Vagina (tissue), 2 donors: ENCODE measurements around the gene SPTBN1. TPM values are rescaled to one million over a fixed set of nuclear protein-coding genes. Genes with fewer than 3 reads are reported as not detected.

Source experiments
- DNase-seq, 2 donors: peaks; one replicate each; pipeline ENCODE4 v3.0.0-alpha.2; 2017; ENCODE audit errors: extremely low spot score in 2 of 2
- H3K27ac ChIP-seq: fragments of 200-600 bp; sonication (generic); one replicate; pipeline ENCODE4 v1.5.1; 2019
- H3K27me3 ChIP-seq: fragments of 200-600 bp; sonication (generic); one replicate; pipeline ENCODE4 v1.5.1; 2019
- H3K36me3 ChIP-seq, 2 donors: fragments of 200-600 bp; sonication (generic); one replicate each; pipeline ENCODE4 v1.5.1; 2017 to 2019
- H3K4me1 ChIP-seq: fragments of 200-600 bp; sonication (generic); one replicate; pipeline ENCODE4 v1.5.1; 2019
- H3K4me3 ChIP-seq, 2 donors: fragments of 200-600 bp; sonication (generic); 1 replicate in 1 of 2; 2 replicates in 1 of 2; pipeline ENCODE4 v1.5.1; 2016 to 2019
- H3K9me3 ChIP-seq: fragments of 200-600 bp; sonication (generic); one replicate; pipeline ENCODE4 v1.5.1; 2019
- CTCF ChIP-seq, 3 experiments: fragments of 450-650 bp in 2 of 3; fragments of 200-600 bp in 1 of 3; sonication (generic) in 1 of 3; IDR thresholded peaks; one replicate each; pipeline ENCODE4 v1.5.1; 2017 to 2019; ENCODE audit warnings: antibody characterized with exemption in 3 of 3, mild to moderate bottlenecking in 2 of 3, moderate library complexity in 2 of 3
- POLR2A ChIP-seq, 2 donors: fragments of 450-650 bp; IDR thresholded peaks; one replicate each; pipeline ENCODE4 v1.6.1; 2017; ENCODE audit warnings: antibody characterized with exemption in 2 of 2, mild to moderate bottlenecking in 2 of 2, moderate library complexity in 2 of 2
- POLR2AphosphoS5 ChIP-seq, 2 donors: sonication (generic); formaldehyde crosslinking; IDR thresholded peaks; one replicate each; pipeline ENCODE4 v1.9.0; 2017; ENCODE audit warnings: antibody characterized with exemption in 2 of 2, mild to moderate bottlenecking in 2 of 2, low read depth in 1 of 2; ENCODE audit not compliant: insufficient read depth in 1 of 2
- intact Hi-C: fragments of 100-400 bp; cut with DNase I; formaldehyde crosslinking; loops from one replicate; pipeline ENCODE4 v1.15.1; 2023
- total RNA-seq: library from RNA; depleted of rRNA; stranded (reverse); fragments of >200 nt; gene quantifications from one replicate; pipeline ENCODE4 v1.2.3, GENCODE V29; 2016

Gene SPTBN1
- total RNA-seq, 1 donor from 2014 or later = 278 TPM

- H3K4me3 ChIP-seq = no peak overlapping the region
- no peak overlapping the region for H3K27ac ChIP-seq
- peaks cover 0 to 36% of the 10 kb centered on the region in 2 donors for H3K36me3 ChIP-seq
- TF ChIP-seq POLR2AphosphoS5 (IDR thresholded peaks at IDR 0.05; ENCODE audit: insufficient read depth in 1 of 2, low read depth in 1 of 2) (no peak), POLR2A (IDR thresholded peaks at IDR 0.05) (no peak), CTCF (IDR thresholded peaks at IDR 0.05) (no peak)
- no peak for DNase-seq
- H3K9me3 ChIP-seq = no peaks in the 10 kb centered on the region
- H3K27me3 ChIP-seq = no peaks in the 10 kb centered on the region
- H3K4me1 ChIP-seq = peaks cover 40% of the 10 kb centered on the region
- intact Hi-C loops = no loop called here
Measured at GRCh38 chr2:54617409-54617808, 161.3 kb downstream of the SPTBN1 start.

GRCh38 chr2:54618646-54619565, 162.8 kb downstream of the SPTBN1 start:
- H3K4me1 ChIP-seq = peaks cover 31% of the 10 kb centered on the region
- H3K36me3 ChIP-seq = peaks cover 0 to 47% of the 10 kb centered on the region in 2 donors
- H3K9me3 ChIP-seq = no peaks in the 10 kb centered on the region
- intact Hi-C loops = no loop called here
- no peak for DNase-seq
- peak overlapping the region; percentile 17 for H3K27ac ChIP-seq
- no peak overlapping the region for H3K4me3 ChIP-seq
- TF ChIP-seq POLR2A (IDR thresholded peaks at IDR 0.05) = no peak
- peak in 1 of 2 donors; percentile 57 for TF ChIP-seq POLR2AphosphoS5 (IDR thresholded peaks at IDR 0.05; ENCODE audit: insufficient read depth in 1 of 2, low read depth in 1 of 2)
- no peaks in the 10 kb centered on the region for H3K27me3 ChIP-seq

- Histone ChIP-seq H3K27me3 (no peaks in the 10 kb centered on the region), H3K27ac (peak overlapping the region; percentile 33), H3K36me3 (peaks cover 0 to 48% of the 10 kb centered on the region in 2 donors), H3K4me1 (peaks cover 24% of the 10 kb centered on the region), H3K4me3 (no peak overlapping the region), H3K9me3 (no peaks in the 10 kb centered on the region)
- TF ChIP-seq POLR2A (IDR thresholded peaks at IDR 0.05) (no peak), CTCF (IDR thresholded peaks at IDR 0.05) (no peak), POLR2AphosphoS5 (IDR thresholded peaks at IDR 0.05; ENCODE audit: insufficient read depth in 1 of 2, low read depth in 1 of 2) (no peak)
- DNase-seq = no peak
- intact Hi-C loops = no loop called here
Measured at GRCh38 chr2:54619660-54620231, 163.6 kb downstream of the SPTBN1 start.

- intact Hi-C loops = no loop called here
- H3K9me3 ChIP-seq = no peaks in the 10 kb centered on the region
- no peak for DNase-seq
- peaks cover 24% of the 10 kb centered on the region for H3K4me1 ChIP-seq
- no peaks in the 10 kb centered on the region for H3K27me3 ChIP-seq
- TF ChIP-seq POLR2A (IDR thresholded peaks at IDR 0.05) (no peak), CTCF (IDR thresholded peaks at IDR 0.05) (no peak)
- no peak overlapping the region for H3K4me3 ChIP-seq
- peaks cover 0 to 56% of the 10 kb centered on the region in 2 donors for H3K36me3 ChIP-seq
- no peak overlapping the region for H3K27ac ChIP-seq
Measured at GRCh38 chr2:54620948-54621347, 164.8 kb downstream of the SPTBN1 start.

GRCh38 chr2:54624591-54625071, 168.5 kb downstream of the SPTBN1 start:
- DNase-seq = no peak
- intact Hi-C loops = no loop called here
- Histone ChIP-seq H3K27ac (peak overlapping the region; percentile 3), H3K27me3 (no peaks in the 10 kb centered on the region), H3K4me3 (no peak overlapping the region), H3K9me3 (no peaks in the 10 kb centered on the region), H3K4me1 (no peaks in the 10 kb centered on the region), H3K36me3 (peaks cover 0 to 75% of the 10 kb centered on the region in 2 donors)
- TF ChIP-seq POLR2A (IDR thresholded peaks at IDR 0.05) = no peak
- no peak for TF ChIP-seq POLR2AphosphoS5 (IDR thresholded peaks at IDR 0.05; ENCODE audit: insufficient read depth in 1 of 2, low read depth in 1 of 2)
- TF ChIP-seq CTCF (IDR thresholded peaks at IDR 0.05) = no peak
